ENCODE data around the gene FHOD3. TPM values are rescaled to one million over a fixed set of nuclear protein-coding genes. Genes with fewer than 3 reads are reported as not detected.

Gene FHOD3
- polyA plus RNA-seq, 2 of the 4 experiments (the other 2 are of a cell fraction), result 2.5 to 3.6 TPM

DNA sequence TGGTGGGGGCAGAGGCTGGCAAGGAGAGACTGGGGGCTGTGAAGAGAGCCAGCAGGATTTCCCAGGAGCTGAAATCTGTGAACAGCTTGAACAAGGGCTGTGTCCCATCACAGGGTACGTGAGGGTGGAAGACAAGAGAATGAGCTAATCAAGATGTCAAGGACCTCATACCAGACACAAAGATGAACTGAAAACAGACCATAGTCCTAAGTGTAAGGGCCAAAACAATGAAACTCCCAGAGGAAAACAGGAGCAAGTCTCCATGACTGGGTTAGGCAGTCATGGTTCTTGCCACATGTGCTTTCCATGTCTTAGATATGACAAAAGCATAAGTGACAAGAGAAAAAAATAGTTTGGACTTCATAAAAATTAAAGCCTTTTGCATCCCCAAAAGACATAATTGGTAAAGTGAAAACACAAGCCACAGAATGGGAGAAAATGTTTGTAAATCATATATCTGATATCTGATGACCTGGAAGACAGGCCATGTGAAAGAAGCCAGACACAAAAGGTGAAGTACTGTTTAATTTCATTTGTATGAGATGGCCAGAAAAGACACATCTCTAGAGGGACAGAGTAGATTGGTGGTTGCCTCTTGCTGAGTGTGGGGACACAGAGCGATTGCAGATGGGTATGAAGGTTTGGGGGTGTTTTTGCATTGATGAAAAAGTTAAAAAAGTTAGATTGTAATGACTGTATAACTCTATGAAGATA is 67.6 kb downstream of the FHOD3 start:
- H3K4me1 ChIP-seq, result no peaks in the 10 kb centered on the region
- TF ChIP-seq, protein P1, sequence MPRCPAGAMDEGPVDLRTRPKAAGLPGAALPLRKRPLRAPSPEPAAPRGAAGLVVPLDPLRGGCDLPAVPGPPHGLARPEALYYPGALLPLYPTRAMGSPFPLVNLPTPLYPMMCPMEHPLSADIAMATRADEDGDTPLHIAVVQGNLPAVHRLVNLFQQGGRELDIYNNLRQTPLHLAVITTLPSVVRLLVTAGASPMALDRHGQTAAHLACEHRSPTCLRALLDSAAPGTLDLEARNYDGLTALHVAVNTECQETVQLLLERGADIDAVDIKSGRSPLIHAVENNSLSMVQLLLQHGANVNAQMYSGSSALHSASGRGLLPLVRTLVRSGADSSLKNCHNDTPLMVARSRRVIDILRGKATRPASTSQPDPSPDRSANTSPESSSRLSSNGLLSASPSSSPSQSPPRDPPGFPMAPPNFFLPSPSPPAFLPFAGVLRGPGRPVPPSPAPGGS (IDR thresholded peaks at IDR 0.05), result no peak
- no peak for TF ChIP-seq CBX2 (IDR thresholded peaks at IDR 0.05; ENCODE audit: borderline replicate concordance, low read depth)
- no peak for TF ChIP-seq ZSCAN20 (CRISPR knock-in tag; IDR thresholded peaks at IDR 0.05)
- no peak for TF ChIP-seq RFX5 (IDR thresholded peaks at IDR 0.05)
- no peak for TF ChIP-seq NR3C1 (IDR thresholded peaks at IDR 0.05)
- no peak for TF ChIP-seq BHLHE40 (IDR thresholded peaks at IDR 0.05; ENCODE audit: low read depth, low read length)
- ChIA-PET POLR2A (no interaction called here), CTCF (no interaction called here)
- no peak overlapping the region for H3K4me3 ChIP-seq
- H3K4me2 ChIP-seq, result no peak overlapping the region
- FAIRE-seq (no peak), ATAC-seq (no peak), DNase-seq (ENCODE audit: low read depth in 1 of 2, low spot score in 1 of 2) (no peak)
- 28% methylated on average over 2 of the region's 2 CpGs for WGBS (ENCODE audit: missing lambda C conversion rate)
- H3K27ac ChIP-seq, result no peak overlapping the region
- no peaks in the 10 kb centered on the region for H3K9me3 ChIP-seq

DNA sequence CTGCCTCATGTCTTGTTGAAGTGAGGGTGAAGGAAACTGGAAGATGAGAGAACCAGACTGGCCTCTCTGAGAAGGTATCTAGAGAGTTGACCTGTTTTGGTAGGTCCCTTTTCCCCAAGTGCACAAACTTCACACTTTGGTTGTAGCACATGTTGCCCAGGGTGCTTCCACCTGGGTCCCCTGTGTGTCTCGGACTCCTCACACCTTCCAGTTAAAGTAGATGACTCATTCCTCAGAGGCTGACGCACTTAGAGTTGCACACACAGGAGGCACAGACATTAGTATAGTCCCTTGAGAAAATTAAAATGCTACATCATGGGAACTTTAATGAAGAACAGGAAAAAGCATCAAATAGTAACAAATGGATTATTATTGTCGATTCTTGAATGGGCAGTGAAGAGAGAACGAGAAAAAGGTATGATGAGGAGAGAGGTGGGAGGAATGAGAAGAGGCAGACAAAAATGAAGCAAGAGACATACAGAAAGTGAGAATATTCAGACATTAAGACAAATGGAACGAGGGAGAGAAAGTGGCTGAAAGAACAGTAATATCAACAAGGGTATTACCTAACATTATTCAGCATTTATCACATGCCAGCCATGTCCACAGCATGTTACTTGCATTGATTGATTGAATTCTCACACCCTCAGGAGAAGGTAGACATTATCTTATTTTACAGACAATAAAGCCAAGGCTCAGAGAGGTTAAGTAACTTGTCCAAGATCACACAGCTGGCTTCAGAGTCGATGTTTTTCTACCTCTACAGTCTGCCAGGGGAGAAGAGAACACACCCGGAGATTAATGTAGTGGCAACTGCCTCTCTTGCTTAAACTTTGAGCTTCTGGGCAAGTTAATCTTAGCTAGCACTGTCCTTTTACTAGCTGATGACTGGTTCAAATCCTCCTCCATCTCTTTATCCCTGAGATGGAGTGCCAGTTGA is 68.6 kb downstream of the FHOD3 start:
- POLR2A ChIA-PET, result no interaction called here
- 30% methylated on average over 7 of the region's 7 CpGs for WGBS (ENCODE audit: missing lambda C conversion rate)
- DNase-seq (ENCODE audit: low read depth in 1 of 2, low spot score in 1 of 2) (no peak), FAIRE-seq (no peak), ATAC-seq (no peak)
- CTCF ChIA-PET, result no interaction called here
- TF ChIP-seq HOXB13 (CRISPR knock-in tag; IDR thresholded peaks at IDR 0.05; ENCODE audit: low read depth) (no peak), JUN (IDR thresholded peaks at IDR 0.05) (no peak), ZNF302 (CRISPR knock-in tag; IDR thresholded peaks at IDR 0.05) (no peak), HOXB5 (CRISPR knock-in tag; IDR thresholded peaks at IDR 0.05) (no peak), CHD2 (IDR thresholded peaks at IDR 0.05; ENCODE audit: low read length, partially characterized antibody) (no peak)
- Histone ChIP-seq H3K27ac (no peak overlapping the region), H3K4me3 (no peak overlapping the region), H3K9me3 (no peaks in the 10 kb centered on the region), H3K4me2 (no peak overlapping the region), H3K4me1 (no peaks in the 10 kb centered on the region)

DNA sequence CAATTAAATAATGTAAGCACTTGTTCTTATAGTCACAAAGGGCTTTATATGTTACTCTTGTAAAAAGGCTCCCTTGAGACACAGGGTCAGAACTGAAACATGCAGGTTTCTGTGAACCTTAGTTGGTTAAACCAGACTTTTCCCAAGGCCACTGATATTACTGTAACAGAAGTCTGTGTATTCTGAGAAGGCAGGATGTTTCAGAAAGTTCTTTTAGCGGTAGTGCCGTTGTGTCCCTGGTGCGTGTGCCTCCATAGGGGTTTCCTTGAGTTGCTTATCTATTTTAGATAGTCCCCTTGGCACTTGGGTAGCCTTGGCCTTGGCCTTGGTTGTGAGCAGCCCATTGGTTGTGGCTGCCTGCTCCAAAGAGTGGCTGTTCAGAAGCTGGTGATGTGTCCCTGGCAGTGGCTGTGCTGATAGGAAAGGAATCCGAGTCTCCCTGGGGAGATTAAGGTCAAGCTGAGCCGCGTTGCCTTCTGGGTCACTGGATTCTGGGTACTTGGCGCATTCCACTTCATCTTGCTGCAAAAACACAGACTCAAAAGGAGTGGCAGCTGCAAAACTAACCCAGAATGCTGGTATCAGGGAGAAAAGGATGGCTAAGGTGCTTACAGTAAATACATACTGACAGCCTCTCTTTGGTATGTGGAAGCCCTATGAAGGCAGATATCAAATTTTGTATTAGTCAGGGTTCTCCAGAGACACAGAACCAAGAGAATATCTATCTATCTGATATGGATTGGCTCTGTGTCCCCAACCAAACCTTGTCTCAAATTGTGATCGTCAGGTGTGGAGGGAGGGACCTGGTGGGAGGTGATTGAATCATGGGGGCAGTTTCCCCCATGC is 69.7 kb downstream of the FHOD3 start:
- FAIRE-seq (no peak), DNase-seq (ENCODE audit: low read depth in 1 of 2, low spot score in 1 of 2) (no peak), ATAC-seq (no peak)
- TF ChIP-seq TFCP2L1 (CRISPR knock-in tag; IDR thresholded peaks at IDR 0.05) (no peak), FOSL2 (IDR thresholded peaks at IDR 0.05) (no peak), FOSL2 (CRISPR knock-in tag; IDR thresholded peaks at IDR 0.05) (no peak)
- TF ChIP-seq, protein P2, sequence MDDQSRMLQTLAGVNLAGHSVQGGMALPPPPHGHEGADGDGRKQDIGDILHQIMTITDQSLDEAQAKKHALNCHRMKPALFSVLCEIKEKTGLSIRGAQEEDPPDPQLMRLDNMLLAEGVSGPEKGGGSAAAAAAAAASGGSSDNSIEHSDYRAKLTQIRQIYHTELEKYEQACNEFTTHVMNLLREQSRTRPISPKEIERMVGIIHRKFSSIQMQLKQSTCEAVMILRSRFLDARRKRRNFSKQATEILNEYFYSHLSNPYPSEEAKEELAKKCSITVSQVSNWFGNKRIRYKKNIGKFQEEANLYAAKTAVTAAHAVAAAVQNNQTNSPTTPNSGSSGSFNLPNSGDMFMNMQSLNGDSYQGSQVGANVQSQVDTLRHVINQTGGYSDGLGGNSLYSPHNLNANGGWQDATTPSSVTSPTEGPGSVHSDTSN (IDR thresholded peaks at IDR 0.05), result no peak
- no peaks in the 10 kb centered on the region for H3K4me1 ChIP-seq
- WGBS (ENCODE audit: missing lambda C conversion rate), result 63% methylated on average over 8 of the region's 8 CpGs
- H3K4me3 ChIP-seq, result no peak overlapping the region
- ChIA-PET POLR2A (no interaction called here), CTCF (no interaction called here)
- no peak overlapping the region for H3K4me2 ChIP-seq
- H3K9me3 ChIP-seq, result no peaks in the 10 kb centered on the region
- H3K27ac ChIP-seq, result no peak overlapping the region

DNA sequence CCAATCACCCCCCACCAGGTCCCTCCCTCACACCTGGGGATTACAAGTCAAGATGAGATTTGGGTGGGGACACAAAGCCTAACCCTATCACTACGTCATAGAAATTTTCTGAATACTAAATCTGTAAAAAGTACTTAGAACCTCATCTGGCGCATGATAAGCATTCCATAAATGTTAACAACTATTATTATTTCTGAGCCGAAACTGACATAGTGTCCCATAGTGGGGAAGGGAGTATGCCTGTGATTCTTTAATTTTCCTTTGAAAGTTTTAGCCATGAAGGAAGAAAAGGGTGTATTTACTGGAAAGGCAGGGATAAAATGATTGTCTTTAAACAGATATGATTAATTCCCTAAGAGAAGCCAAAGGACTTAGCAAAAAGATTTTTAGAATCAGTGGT is 71.4 kb downstream of the FHOD3 start:
- no peak for FAIRE-seq
- ChIA-PET POLR2A (no interaction called here), CTCF (no interaction called here)
- H3K9me3 ChIP-seq, result no peaks in the 10 kb centered on the region
- WGBS (ENCODE audit: missing lambda C conversion rate), result 73% methylated on average over 3 of the region's 3 CpGs
- H3K27ac ChIP-seq, result no peak overlapping the region
- H3K4me2 ChIP-seq, result no peak overlapping the region
- no peaks in the 10 kb centered on the region for H3K4me1 ChIP-seq
- no peak for ATAC-seq
- H3K4me3 ChIP-seq, result no peak overlapping the region
- DNase-seq (ENCODE audit: low read depth in 1 of 2, low spot score in 1 of 2), result no peak
- TF ChIP-seq, protein P3, sequence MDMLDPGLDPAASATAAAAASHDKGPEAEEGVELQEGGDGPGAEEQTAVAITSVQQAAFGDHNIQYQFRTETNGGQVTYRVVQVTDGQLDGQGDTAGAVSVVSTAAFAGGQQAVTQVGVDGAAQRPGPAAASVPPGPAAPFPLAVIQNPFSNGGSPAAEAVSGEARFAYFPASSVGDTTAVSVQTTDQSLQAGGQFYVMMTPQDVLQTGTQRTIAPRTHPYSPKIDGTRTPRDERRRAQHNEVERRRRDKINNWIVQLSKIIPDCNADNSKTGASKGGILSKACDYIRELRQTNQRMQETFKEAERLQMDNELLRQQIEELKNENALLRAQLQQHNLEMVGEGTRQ (IDR thresholded peaks at IDR 0.05), result no peak
- TF ChIP-seq ESRRA (IDR thresholded peaks at IDR 0.05; ENCODE audit: borderline replicate concordance, low read length), result no peak
- TF ChIP-seq, protein P4, sequence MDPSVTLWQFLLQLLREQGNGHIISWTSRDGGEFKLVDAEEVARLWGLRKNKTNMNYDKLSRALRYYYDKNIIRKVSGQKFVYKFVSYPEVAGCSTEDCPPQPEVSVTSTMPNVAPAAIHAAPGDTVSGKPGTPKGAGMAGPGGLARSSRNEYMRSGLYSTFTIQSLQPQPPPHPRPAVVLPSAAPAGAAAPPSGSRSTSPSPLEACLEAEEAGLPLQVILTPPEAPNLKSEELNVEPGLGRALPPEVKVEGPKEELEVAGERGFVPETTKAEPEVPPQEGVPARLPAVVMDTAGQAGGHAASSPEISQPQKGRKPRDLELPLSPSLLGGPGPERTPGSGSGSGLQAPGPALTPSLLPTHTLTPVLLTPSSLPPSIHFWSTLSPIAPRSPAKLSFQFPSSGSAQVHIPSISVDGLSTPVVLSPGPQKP (IDR thresholded peaks at IDR 0.05; ENCODE audit: low read depth, low read length), result no peak
- TF ChIP-seq CHD4 (IDR thresholded peaks at IDR 0.05; ENCODE audit: borderline replicate concordance), result no peak
- TF ChIP-seq RARB (CRISPR knock-in tag; IDR thresholded peaks at IDR 0.05), result no peak
- TF ChIP-seq, protein P5, sequence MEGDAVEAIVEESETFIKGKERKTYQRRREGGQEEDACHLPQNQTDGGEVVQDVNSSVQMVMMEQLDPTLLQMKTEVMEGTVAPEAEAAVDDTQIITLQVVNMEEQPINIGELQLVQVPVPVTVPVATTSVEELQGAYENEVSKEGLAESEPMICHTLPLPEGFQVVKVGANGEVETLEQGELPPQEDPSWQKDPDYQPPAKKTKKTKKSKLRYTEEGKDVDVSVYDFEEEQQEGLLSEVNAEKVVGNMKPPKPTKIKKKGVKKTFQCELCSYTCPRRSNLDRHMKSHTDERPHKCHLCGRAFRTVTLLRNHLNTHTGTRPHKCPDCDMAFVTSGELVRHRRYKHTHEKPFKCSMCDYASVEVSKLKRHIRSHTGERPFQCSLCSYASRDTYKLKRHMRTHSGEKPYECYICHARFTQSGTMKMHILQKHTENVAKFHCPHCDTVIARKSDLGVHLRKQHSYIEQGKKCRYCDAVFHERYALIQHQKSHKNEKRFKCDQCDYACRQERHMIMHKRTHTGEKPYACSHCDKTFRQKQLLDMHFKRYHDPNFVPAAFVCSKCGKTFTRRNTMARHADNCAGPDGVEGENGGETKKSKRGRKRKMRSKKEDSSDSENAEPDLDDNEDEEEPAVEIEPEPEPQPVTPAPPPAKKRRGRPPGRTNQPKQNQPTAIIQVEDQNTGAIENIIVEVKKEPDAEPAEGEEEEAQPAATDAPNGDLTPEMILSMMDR (IDR thresholded peaks at IDR 0.05), result no peak
- TF ChIP-seq KDM1A (IDR thresholded peaks at IDR 0.05; ENCODE audit: low read depth), result no peak
- TF ChIP-seq EP300 (IDR thresholded peaks at IDR 0.05), result no peak
